Measurements from ENCODE around the gene WDR27.

Gene WDR27

GRCh38 chr6:169629256-169629655 is 72.6 kb downstream of the WDR27 start:
- TF ChIP-seq CREB1 (IDR thresholded peaks at IDR 0.05; ENCODE audit: low read depth) (no peak), ZBTB7A (IDR thresholded peaks at IDR 0.05; ENCODE audit: low read depth) (no peak), USF1 (IDR thresholded peaks at IDR 0.05) (no peak), RAD21 (IDR thresholded peaks at IDR 0.05; ENCODE audit: low read depth) (no peak), EP300 (IDR thresholded peaks at IDR 0.05; ENCODE audit: borderline replicate concordance) (no peak), CEBPB (IDR thresholded peaks at IDR 0.05) (no peak), EGR1 (IDR thresholded peaks at IDR 0.05) (no peak), REST (IDR thresholded peaks at IDR 0.05; ENCODE audit: low read depth) (no peak), TEAD4 (IDR thresholded peaks at IDR 0.05) (no peak), MAX (IDR thresholded peaks at IDR 0.05) (no peak), NFIC (IDR thresholded peaks at IDR 0.05) (no peak), TAF1 (IDR thresholded peaks at IDR 0.05; ENCODE audit: low read depth) (no peak), FOXM1 (IDR thresholded peaks at IDR 0.05; ENCODE audit: borderline replicate concordance, low read depth) (no peak), TCF12 (IDR thresholded peaks at IDR 0.05; ENCODE audit: low read depth) (no peak)

- TF ChIP-seq CEBPB (IDR thresholded peaks at IDR 0.05) (no peak), YY1 (IDR thresholded peaks at IDR 0.05; ENCODE audit: low read depth) (no peak), ZBTB7A (IDR thresholded peaks at IDR 0.05; ENCODE audit: low read depth) (no peak), TAF1 (IDR thresholded peaks at IDR 0.05; ENCODE audit: low read depth) (no peak), REST (IDR thresholded peaks at IDR 0.05; ENCODE audit: low read depth) (no peak), TCF12 (IDR thresholded peaks at IDR 0.05; ENCODE audit: low read depth) (no peak), TEAD4 (IDR thresholded peaks at IDR 0.05) (no peak), FOXM1 (IDR thresholded peaks at IDR 0.05; ENCODE audit: borderline replicate concordance, low read depth) (no peak), RAD21 (IDR thresholded peaks at IDR 0.05; ENCODE audit: low read depth) (no peak), EP300 (IDR thresholded peaks at IDR 0.05; ENCODE audit: borderline replicate concordance) (no peak), NFIC (IDR thresholded peaks at IDR 0.05) (no peak), CREB1 (IDR thresholded peaks at IDR 0.05; ENCODE audit: low read depth) (no peak), MAX (IDR thresholded peaks at IDR 0.05) (no peak), EGR1 (IDR thresholded peaks at IDR 0.05) (no peak), USF1 (IDR thresholded peaks at IDR 0.05) (no peak)
These were observed 73.9 kb downstream of the WDR27 start for GRCh38 chr6:169627736-169628607.

- TF ChIP-seq USF1 (IDR thresholded peaks at IDR 0.05) (no peak), TEAD4 (IDR thresholded peaks at IDR 0.05) (no peak), NFIC (IDR thresholded peaks at IDR 0.05) (no peak), MAX (IDR thresholded peaks at IDR 0.05) (no peak), RAD21 (IDR thresholded peaks at IDR 0.05; ENCODE audit: low read depth) (no peak), EP300 (IDR thresholded peaks at IDR 0.05; ENCODE audit: borderline replicate concordance) (no peak), ZBTB7A (IDR thresholded peaks at IDR 0.05; ENCODE audit: low read depth) (no peak), YY1 (IDR thresholded peaks at IDR 0.05; ENCODE audit: low read depth) (no peak), CEBPB (IDR thresholded peaks at IDR 0.05) (no peak), TAF1 (IDR thresholded peaks at IDR 0.05; ENCODE audit: low read depth) (no peak), REST (IDR thresholded peaks at IDR 0.05; ENCODE audit: low read depth) (no peak), TCF12 (IDR thresholded peaks at IDR 0.05; ENCODE audit: low read depth) (no peak)
These were observed 75.2 kb downstream of the WDR27 start for GRCh38 chr6:169626649-169627048.
